Measurements from ENCODE around the gene SYNJ2. TPM values are rescaled to one million over a fixed set of nuclear protein-coding genes. Genes with fewer than 3 reads are reported as not detected.

SYNJ2 gene
- total RNA-seq, 1 experiment from 2014 or later = 10.3 TPM

DNA sequence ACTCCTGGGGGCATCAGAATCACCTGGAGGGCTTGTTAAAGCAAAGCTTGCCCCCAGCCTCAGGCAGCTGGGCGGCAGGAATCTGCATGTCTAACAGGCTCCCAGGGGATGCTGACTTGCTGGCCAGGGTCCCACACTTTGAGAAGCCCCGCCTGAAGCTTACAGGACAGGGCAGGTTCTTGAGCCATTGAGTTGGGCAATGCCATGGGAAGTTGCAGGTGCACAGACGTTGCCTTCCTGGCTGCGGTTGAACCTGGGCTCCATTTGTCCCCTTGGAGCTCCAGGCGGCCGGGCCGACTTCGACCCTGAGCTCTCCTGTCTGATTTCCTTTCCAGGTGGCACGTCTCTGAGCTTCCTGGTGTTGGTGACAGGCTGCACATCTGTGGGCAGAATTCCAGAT lies 46.8 kb downstream of the SYNJ2 start:
- H3K4me1 Mint-ChIP-seq (ENCODE audit: insufficient read depth, unreplicated experiment) = peaks cover 26% of the 10 kb centered on the region

DNA sequence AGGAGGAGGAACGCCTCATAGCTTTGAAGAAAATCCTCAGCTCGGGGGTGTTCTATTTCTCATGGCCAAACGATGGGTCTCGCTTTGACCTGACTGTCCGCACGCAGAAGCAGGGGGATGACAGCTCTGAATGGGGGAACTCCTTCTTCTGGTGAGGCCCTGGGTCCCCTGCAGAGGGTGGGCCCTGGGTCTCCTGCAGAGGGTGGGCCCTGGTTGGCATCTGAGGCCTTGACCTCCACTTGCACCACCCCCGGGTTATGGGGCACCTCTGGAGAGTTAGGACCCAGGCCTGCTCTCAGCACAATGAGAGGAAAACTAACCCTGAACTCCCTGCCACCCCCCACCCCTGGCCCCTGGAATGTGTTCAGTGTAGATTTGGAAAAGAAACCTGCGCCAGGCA lies 47.2 kb downstream of the SYNJ2 start:
- Mint-ChIP-seq H3K4me3 (ENCODE audit: unreplicated experiment) (no peak overlapping the region), H3K9me3 (ENCODE audit: unreplicated experiment) (no peaks in the 10 kb centered on the region), H3K27me3 (ENCODE audit: insufficient read depth, unreplicated experiment) (no peaks in the 10 kb centered on the region), H3K4me1 (ENCODE audit: insufficient read depth, unreplicated experiment) (peaks cover 26% of the 10 kb centered on the region), H3K27ac (ENCODE audit: low read depth, unreplicated experiment) (no peak overlapping the region), H3K36me3 (ENCODE audit: insufficient read depth, unreplicated experiment) (no peaks in the 10 kb centered on the region)
- ChIA-PET POLR2A (no interaction called here), CTCF (no interaction called here)
- intact Hi-C loops (cut with micrococcal nuclease) = no loop called here
- no peak for DNase-seq (ENCODE audit: unreplicated experiment)
- BruUV-seq (replicated peaks) = no TSS peak
- TF ChIP-seq, protein P1, sequence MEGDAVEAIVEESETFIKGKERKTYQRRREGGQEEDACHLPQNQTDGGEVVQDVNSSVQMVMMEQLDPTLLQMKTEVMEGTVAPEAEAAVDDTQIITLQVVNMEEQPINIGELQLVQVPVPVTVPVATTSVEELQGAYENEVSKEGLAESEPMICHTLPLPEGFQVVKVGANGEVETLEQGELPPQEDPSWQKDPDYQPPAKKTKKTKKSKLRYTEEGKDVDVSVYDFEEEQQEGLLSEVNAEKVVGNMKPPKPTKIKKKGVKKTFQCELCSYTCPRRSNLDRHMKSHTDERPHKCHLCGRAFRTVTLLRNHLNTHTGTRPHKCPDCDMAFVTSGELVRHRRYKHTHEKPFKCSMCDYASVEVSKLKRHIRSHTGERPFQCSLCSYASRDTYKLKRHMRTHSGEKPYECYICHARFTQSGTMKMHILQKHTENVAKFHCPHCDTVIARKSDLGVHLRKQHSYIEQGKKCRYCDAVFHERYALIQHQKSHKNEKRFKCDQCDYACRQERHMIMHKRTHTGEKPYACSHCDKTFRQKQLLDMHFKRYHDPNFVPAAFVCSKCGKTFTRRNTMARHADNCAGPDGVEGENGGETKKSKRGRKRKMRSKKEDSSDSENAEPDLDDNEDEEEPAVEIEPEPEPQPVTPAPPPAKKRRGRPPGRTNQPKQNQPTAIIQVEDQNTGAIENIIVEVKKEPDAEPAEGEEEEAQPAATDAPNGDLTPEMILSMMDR (IDR thresholded peaks at IDR 0.05; ENCODE audit: unreplicated experiment) = no peak

More for the DNA sequence above, 46.8 kb downstream of the SYNJ2 start:
- POLR2A ChIA-PET = no interaction called here
- H3K9me3 Mint-ChIP-seq (ENCODE audit: unreplicated experiment) = no peaks in the 10 kb centered on the region
- no peak for DNase-seq (ENCODE audit: unreplicated experiment)
- CTCF ChIA-PET = interaction anchor here (0.6 kb wide), 1 partner anchor 31 kb away, joined by 4 read pairs; no protein-coding TSS in a partner anchor
- intact Hi-C loops (cut with micrococcal nuclease) = no loop called here
- H3K4me3 Mint-ChIP-seq (ENCODE audit: unreplicated experiment) = no peak overlapping the region
- H3K36me3 Mint-ChIP-seq (ENCODE audit: insufficient read depth, unreplicated experiment) = no peaks in the 10 kb centered on the region
- H3K27me3 Mint-ChIP-seq (ENCODE audit: insufficient read depth, unreplicated experiment) = no peaks in the 10 kb centered on the region
- no peak overlapping the region for H3K27ac Mint-ChIP-seq (ENCODE audit: low read depth, unreplicated experiment)
- no TSS peak for BruUV-seq (replicated peaks)
- TF ChIP-seq, protein P1 (IDR thresholded peaks at IDR 0.05; ENCODE audit: unreplicated experiment) = no peak

DNA sequence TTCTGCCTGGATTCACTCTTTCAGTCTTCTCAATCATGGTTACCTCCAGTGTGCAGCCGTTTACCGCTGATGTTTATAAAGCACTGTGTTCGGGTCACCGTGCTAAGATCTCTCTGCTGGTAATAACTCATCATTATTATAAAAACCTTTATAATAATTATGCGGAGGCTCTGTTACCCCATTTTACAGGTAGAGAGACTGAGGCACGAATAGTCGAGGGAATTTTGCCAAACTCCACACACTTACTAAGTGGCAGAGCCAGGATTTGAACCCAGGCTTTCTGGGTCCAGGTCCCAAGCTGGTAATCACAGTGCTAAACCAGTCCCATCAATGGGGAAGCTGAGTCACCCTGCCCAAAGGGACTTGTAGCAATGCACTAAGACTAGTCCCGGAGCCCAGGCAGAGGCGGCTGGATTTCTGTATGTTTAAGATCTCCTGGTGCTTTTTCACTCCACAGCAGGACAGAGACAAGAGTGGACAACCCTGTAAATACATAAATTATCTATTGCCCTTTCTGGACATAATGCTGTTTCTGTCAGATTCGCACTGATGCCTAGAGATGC lies 48.1 kb downstream of the SYNJ2 start:
- ChIA-PET CTCF (no interaction called here), POLR2A (no interaction called here)
- no peaks in the 10 kb centered on the region for H3K36me3 Mint-ChIP-seq (ENCODE audit: insufficient read depth, unreplicated experiment)
- H3K27me3 Mint-ChIP-seq (ENCODE audit: insufficient read depth, unreplicated experiment) = no peaks in the 10 kb centered on the region
- no TSS peak for BruUV-seq (replicated peaks)
- no peaks in the 10 kb centered on the region for H3K9me3 Mint-ChIP-seq (ENCODE audit: unreplicated experiment)
- no peak overlapping the region for H3K4me3 Mint-ChIP-seq (ENCODE audit: unreplicated experiment)
- DNase-seq (ENCODE audit: unreplicated experiment) = no peak
- intact Hi-C loops (cut with micrococcal nuclease) = no loop called here
- peaks cover 26% of the 10 kb centered on the region for H3K4me1 Mint-ChIP-seq (ENCODE audit: insufficient read depth, unreplicated experiment)
- no peak overlapping the region for H3K27ac Mint-ChIP-seq (ENCODE audit: low read depth, unreplicated experiment)
- TF ChIP-seq, protein P1 (IDR thresholded peaks at IDR 0.05; ENCODE audit: unreplicated experiment) = no peak

DNA sequence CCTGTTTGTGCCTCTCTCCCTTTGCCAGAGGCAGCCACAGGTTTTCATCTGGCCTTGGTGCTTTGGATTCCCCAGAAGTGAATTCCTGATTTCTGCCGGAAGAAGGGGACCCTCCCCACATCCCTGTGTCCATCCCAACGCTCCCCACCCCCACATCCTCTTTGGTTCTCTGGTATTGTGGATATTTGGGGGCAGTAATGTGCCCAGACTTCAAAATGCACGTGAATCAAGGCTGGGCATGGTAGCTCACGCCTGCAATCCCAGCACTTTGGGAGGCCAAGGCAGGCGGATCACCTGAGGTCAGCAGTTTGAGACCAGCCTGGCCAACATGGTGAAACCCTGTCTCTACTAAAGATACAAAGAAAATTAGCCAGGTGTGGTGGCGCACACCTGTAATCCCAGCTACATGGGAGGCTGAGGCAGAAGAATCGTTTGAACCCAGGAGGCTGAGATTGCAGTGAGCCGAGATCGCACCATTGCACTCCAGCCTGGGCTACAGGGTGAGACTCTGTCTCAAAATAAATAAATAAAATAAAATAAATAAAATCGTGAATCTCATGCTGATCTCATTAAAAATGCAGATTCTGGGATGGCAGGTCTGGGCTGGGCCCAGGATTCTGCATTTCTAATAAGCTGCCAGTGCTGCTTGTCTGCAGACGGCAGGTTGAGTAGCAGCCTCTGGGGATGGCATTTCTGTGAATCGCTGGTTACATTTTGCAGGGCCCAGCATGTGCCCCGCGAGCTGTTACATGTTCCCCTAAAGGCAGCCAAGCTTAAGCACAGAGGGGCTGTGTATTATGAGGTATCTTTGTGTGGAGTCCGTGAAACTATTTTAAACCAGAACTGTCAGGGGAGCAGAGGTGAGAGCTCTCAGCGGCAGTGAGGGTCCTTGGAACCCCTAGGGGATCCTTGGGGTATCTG lies 49.0 kb downstream of the SYNJ2 start:
- BruUV-seq (replicated peaks) = no TSS peak
- Mint-ChIP-seq H3K4me1 (ENCODE audit: insufficient read depth, unreplicated experiment) (peaks cover 26% of the 10 kb centered on the region), H3K4me3 (ENCODE audit: unreplicated experiment) (no peak overlapping the region), H3K27me3 (ENCODE audit: insufficient read depth, unreplicated experiment) (no peaks in the 10 kb centered on the region), H3K9me3 (ENCODE audit: unreplicated experiment) (no peaks in the 10 kb centered on the region), H3K27ac (ENCODE audit: low read depth, unreplicated experiment) (peak overlapping the region; percentile 40), H3K36me3 (ENCODE audit: insufficient read depth, unreplicated experiment) (no peaks in the 10 kb centered on the region)
- intact Hi-C loops (cut with micrococcal nuclease) = no loop called here
- TF ChIP-seq, protein P1 (IDR thresholded peaks at IDR 0.05; ENCODE audit: unreplicated experiment) = no peak
- DNase-seq (ENCODE audit: unreplicated experiment) = no peak
- ChIA-PET POLR2A (interaction anchor here (1.2 kb wide), 1 partner anchor 11 kb away, joined by 3 read pairs; no protein-coding TSS in a partner anchor), CTCF (interaction anchor here (0.6 kb wide), 1 partner anchor 898 kb away, joined by 3 read pairs; no protein-coding TSS in a partner anchor)

All from MCF 10A (cell line).